HepG2 (cell line): ENCODE results near the gene DUS1L. TPM values are rescaled to one million over a fixed set of nuclear protein-coding genes. Genes with fewer than 3 reads are reported as not detected.

Source experiments
- CAMTA2 ChIP-seq: sonication (generic); formaldehyde crosslinking; IDR thresholded peaks from 2 replicates; pipeline ENCODE4 v1.4.0; 2020; ENCODE audit warnings: mild to moderate bottlenecking, missing genetic modification reagents, borderline replicate concordance
- HINFP ChIP-seq: sonication (generic); formaldehyde crosslinking; IDR thresholded peaks from 2 replicates; pipeline ENCODE4 v1.4.0; 2020; ENCODE audit warnings: low read depth, mild to moderate bottlenecking, missing genetic modification reagents
- MTA1 ChIP-seq: sonication (generic); formaldehyde crosslinking; IDR thresholded peaks from 2 replicates; pipeline ENCODE4 v1.4.0; 2020; ENCODE audit warnings: missing genetic modification reagents, mild to moderate bottlenecking, borderline replicate concordance
- STAT5B ChIP-seq: sonication (generic); formaldehyde crosslinking; IDR thresholded peaks from 2 replicates; pipeline ENCODE4 v1.4.0; 2020; ENCODE audit warnings: missing genetic modification reagents
- ZBTB42 ChIP-seq: sonication (generic); formaldehyde crosslinking; IDR thresholded peaks from 2 replicates; pipeline ENCODE4 v1.5.0; 2020; ENCODE audit warnings: mild to moderate bottlenecking, missing genetic modification reagents
- ZMYM4 ChIP-seq: sonication (generic); formaldehyde crosslinking; IDR thresholded peaks from 2 replicates; pipeline ENCODE4 v1.8.1; 2023; ENCODE audit warnings: mild to moderate bottlenecking, missing genetic modification reagents
- ZNF274 ChIP-seq: sonication (generic); formaldehyde crosslinking; IDR thresholded peaks from 2 replicates; pipeline ENCODE4 v1.5.1; 2020; ENCODE audit warnings: mild to moderate bottlenecking, missing genetic modification reagents
- ZNF280D ChIP-seq: sonication (generic); formaldehyde crosslinking; IDR thresholded peaks from 2 replicates; pipeline ENCODE4 v1.5.1; 2020; ENCODE audit warnings: mild to moderate bottlenecking, missing genetic modification reagents
- ZNF296 ChIP-seq: sonication (generic); formaldehyde crosslinking; conservative IDR thresholded peaks from 2 replicates; pipeline ENCODE4 v1.5.0; 2020; ENCODE audit warnings: mild to moderate bottlenecking, missing genetic modification reagents
- ZNF367 ChIP-seq: sonication (generic); formaldehyde crosslinking; IDR thresholded peaks from 2 replicates; pipeline ENCODE4 v1.4.0; 2020; ENCODE audit warnings: missing genetic modification reagents, borderline replicate concordance
- ZNF670 ChIP-seq: sonication (generic); formaldehyde crosslinking; IDR thresholded peaks from 2 replicates; pipeline ENCODE4 v1.8.0; 2022; ENCODE audit warnings: mild to moderate bottlenecking, missing genetic modification reagents, borderline replicate concordance
- ZNF704 ChIP-seq: sonication (generic); formaldehyde crosslinking; IDR thresholded peaks from 2 replicates; pipeline ENCODE4 v1.8.1; 2023; ENCODE audit warnings: mild to moderate bottlenecking, inconsistent platforms, moderate library complexity, missing genetic modification reagents, borderline replicate concordance
- ZNF879 ChIP-seq: sonication (generic); formaldehyde crosslinking; IDR thresholded peaks from 2 replicates; pipeline ENCODE4 v1.8.1; 2023; ENCODE audit warnings: missing genetic modification reagents
- polyA plus RNA-seq, 8 experiments: library from polyadenylated mRNA; depleted of rRNA in 3 of 8; stranded (reverse) in 7 of 8; unstranded in 1 of 8; fragments of >200 nt; fragmentation: Illumina TruSeq in 4 of 8; extraction: Trizol in 4 of 8; gene quantifications; 2 replicates each; pipeline versions ENCODE4 v1.2.1 to v1.2.3, GENCODE V29; 2011 to 2016; ENCODE audit warnings: low read depth in 4 of 8, missing spikeins in 1 of 8, mixed read lengths in 1 of 8; ENCODE audit not compliant: insufficient read depth in 1 of 8
- total RNA-seq, 5 experiments: library from RNA; depleted of rRNA; stranded (reverse); fragments of >200 nt; fragmentation: Illumina TruSeq; extraction: Trizol; gene quantifications; 2 replicates each; pipeline ENCODE4 v1.2.3, GENCODE V29; 2016; ENCODE audit warnings: low read depth in 1 of 5
- TF ChIP-seq, protein P1 (sequence below): sonication (generic); formaldehyde crosslinking; IDR thresholded peaks from 2 replicates; pipeline ENCODE4 v1.5.1; 2020; ENCODE audit warnings: missing genetic modification reagents, mild to moderate bottlenecking, borderline replicate concordance
- TF ChIP-seq, protein P2 (sequence below): sonication (generic); formaldehyde crosslinking; IDR thresholded peaks from 2 replicates; pipeline ENCODE4 v1.4.0; 2020; ENCODE audit warnings: missing genetic modification reagents, borderline replicate concordance

Gene DUS1L
- total and polyA plus RNA-seq, 2 of the 13 experiments (the other 11 are each of a cell fraction or from before 2014, with no cell fraction given): 81.0 to 109 TPM

- TF ChIP-seq ZNF280D (no peak; the same call in 1 of the 2 replicates), ZNF274 (CRISPR knock-in tag) (no peak), ZNF879 (CRISPR knock-in tag) (no peak), ZNF670 (CRISPR knock-in tag) (no peak), CAMTA2 (CRISPR knock-in tag) (peak; percentile 54; the same call in 1 of the 2 replicates), ZNF367 (no peak), MTA1 (CRISPR knock-in tag) (peak; percentile 58; the same call in 1 of the 2 replicates), ZNF296 (CRISPR knock-in tag) (peak; percentile 79), ZMYM4 (CRISPR knock-in tag) (peak; percentile 45; the same call in 1 of the 2 replicates), HINFP (CRISPR knock-in tag) (no peak), ZNF704 (CRISPR knock-in tag) (no peak; the same call in 1 of the 2 replicates), STAT5B (CRISPR knock-in tag) (no peak), ZBTB42 (CRISPR knock-in tag) (no peak)
- TF ChIP-seq, protein P1, sequence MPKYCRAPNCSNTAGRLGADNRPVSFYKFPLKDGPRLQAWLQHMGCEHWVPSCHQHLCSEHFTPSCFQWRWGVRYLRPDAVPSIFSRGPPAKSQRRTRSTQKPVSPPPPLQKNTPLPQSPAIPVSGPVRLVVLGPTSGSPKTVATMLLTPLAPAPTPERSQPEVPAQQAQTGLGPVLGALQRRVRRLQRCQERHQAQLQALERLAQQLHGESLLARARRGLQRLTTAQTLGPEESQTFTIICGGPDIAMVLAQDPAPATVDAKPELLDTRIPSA (CRISPR knock-in tag): no peak
- TF ChIP-seq, protein P2, sequence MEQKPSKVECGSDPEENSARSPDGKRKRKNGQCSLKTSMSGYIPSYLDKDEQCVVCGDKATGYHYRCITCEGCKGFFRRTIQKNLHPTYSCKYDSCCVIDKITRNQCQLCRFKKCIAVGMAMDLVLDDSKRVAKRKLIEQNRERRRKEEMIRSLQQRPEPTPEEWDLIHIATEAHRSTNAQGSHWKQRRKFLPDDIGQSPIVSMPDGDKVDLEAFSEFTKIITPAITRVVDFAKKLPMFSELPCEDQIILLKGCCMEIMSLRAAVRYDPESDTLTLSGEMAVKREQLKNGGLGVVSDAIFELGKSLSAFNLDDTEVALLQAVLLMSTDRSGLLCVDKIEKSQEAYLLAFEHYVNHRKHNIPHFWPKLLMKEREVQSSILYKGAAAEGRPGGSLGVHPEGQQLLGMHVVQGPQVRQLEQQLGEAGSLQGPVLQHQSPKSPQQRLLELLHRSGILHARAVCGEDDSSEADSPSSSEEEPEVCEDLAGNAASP (CRISPR knock-in tag): no peak
Measured at GRCh38 chr17:82095777-82096708, 30.4 kb upstream of the DUS1L start (continued).
